Measurements from ENCODE around the gene MAPRE2.
A peak's percentile ranks its signal among the peaks of the same experiment; 100 is the strongest.

MAPRE2 gene

DNA sequence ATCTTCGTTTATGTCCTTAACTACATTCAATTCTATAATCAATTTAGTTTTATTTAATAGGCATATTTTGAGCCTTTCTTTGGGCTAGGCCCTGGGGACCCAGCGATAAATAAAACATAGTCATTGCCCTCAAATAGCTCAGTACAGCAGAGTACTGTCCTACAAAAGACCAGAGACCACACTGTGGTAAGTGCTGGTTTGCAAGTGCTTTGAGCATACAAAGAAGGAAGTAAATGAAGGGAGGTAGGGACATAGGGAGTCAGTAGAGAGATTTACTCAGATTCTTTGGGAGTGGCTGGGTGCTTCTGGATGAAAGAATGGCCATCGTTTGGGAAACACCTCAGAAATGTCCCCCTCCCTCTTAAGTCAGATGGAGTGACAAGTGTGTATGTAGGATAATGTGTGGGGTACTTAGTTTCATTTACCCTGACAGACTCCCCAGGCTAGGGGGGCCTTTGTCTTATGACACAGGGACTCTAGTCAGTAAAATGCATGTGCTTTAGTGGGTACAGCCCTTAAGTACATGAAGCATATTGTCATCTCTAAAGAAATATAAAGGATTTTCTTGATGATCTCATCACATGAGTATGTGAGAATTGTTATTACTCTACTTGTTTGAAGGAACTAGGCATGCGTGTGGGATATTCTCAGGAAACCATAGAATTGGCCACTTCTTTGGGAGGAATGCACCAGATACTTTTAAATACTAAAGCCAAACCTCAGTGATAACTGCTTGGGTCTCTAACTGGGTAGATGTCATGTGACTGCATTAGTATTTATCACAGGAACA lies 35.1 kb downstream of the MAPRE2 start:
- peak; percentile 82 to 89 for DNase-seq (ENCODE audit: low read depth in 2 of 2)
- TF ChIP-seq, protein P1, sequence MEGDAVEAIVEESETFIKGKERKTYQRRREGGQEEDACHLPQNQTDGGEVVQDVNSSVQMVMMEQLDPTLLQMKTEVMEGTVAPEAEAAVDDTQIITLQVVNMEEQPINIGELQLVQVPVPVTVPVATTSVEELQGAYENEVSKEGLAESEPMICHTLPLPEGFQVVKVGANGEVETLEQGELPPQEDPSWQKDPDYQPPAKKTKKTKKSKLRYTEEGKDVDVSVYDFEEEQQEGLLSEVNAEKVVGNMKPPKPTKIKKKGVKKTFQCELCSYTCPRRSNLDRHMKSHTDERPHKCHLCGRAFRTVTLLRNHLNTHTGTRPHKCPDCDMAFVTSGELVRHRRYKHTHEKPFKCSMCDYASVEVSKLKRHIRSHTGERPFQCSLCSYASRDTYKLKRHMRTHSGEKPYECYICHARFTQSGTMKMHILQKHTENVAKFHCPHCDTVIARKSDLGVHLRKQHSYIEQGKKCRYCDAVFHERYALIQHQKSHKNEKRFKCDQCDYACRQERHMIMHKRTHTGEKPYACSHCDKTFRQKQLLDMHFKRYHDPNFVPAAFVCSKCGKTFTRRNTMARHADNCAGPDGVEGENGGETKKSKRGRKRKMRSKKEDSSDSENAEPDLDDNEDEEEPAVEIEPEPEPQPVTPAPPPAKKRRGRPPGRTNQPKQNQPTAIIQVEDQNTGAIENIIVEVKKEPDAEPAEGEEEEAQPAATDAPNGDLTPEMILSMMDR (IDR thresholded peaks at IDR 0.05; ENCODE audit: low read depth, low read length): no peak
- H3K4me3 ChIP-seq (replicated peaks in 1 of 2; ENCODE audit: low read depth in 2 of 2, low read length in 2 of 2): no peak overlapping the region

DNA sequence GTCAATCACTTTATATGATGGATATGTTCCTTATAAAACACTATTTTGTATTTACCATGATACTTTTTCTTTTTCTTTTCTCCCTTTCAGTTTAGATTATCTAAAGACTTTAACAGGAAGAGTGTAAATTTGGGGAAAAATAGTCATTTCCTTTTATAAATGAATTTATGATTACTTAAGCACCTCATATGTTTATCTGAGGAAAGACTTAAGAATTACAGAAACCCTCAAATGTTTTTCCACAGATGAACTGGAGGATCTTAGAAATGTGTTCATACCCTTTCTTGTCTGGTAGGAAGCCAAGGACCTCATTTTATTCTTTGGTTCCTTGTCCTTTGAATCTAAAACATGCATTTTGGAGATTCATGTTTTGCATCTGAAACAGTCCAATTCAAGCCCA lies 36.7 kb downstream of the MAPRE2 start:
- no peak overlapping the region for H3K4me3 ChIP-seq (replicated peaks in 1 of 2; ENCODE audit: low read depth in 2 of 2, low read length in 2 of 2)
- TF ChIP-seq, protein P1 (IDR thresholded peaks at IDR 0.05; ENCODE audit: low read depth, low read length): no peak
- DNase-seq (ENCODE audit: low read depth in 2 of 2): no peak

DNA sequence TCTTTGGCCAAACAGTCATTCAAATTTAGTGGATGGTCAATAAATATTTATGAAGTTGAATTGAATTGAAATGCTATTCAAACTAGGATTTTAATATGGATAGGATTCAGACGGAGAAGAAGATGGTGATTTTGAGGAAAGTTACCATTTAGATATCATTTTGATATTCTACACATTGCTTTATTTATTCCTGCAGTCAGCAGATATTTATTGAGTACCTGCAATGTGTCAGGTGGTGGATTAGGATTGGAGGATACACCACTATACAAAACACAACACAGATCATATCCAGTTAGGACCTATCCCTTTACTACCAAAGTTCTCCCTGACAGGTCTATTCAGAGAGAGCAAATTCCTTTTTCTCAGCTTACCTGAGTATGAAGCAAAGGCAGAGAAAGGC lies 38.8 kb downstream of the MAPRE2 start:
- no peak for DNase-seq (ENCODE audit: low read depth in 2 of 2)
- no peak overlapping the region for H3K4me3 ChIP-seq (replicated peaks in 1 of 2; ENCODE audit: low read depth in 2 of 2, low read length in 2 of 2)
- TF ChIP-seq, protein P1 (IDR thresholded peaks at IDR 0.05; ENCODE audit: low read depth, low read length): no peak

DNA sequence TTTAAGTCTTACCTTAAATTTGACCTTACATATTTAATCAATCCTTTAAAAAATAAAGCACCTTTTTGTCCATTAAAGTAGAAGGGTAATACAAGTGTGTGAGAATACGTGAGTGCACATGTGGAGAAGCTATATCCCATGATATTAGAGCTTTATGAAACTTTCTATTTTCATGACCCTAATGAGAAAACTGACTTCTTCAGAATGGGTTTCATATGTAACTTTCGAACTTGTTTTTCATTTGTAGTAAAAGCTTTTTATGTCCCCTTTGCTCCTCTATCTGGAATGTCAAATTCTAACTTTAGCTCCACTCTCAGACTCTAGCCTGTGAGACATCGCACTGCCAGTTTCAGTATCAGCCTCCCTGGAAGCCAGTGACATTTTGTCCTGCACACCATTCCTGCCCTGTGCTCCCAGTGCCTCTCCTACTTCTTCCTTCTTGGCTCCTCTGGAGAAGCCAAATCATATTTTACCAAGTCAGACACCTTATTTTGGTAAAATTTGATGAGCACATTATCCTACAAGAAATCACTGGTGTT lies 42.0 kb downstream of the MAPRE2 start:
- DNase-seq (ENCODE audit: low read depth in 2 of 2): no peak
- TF ChIP-seq, protein P1 (IDR thresholded peaks at IDR 0.05; ENCODE audit: low read depth, low read length): no peak
- H3K4me3 ChIP-seq (replicated peaks in 1 of 2; ENCODE audit: low read depth in 2 of 2, low read length in 2 of 2): no peak overlapping the region

DNA sequence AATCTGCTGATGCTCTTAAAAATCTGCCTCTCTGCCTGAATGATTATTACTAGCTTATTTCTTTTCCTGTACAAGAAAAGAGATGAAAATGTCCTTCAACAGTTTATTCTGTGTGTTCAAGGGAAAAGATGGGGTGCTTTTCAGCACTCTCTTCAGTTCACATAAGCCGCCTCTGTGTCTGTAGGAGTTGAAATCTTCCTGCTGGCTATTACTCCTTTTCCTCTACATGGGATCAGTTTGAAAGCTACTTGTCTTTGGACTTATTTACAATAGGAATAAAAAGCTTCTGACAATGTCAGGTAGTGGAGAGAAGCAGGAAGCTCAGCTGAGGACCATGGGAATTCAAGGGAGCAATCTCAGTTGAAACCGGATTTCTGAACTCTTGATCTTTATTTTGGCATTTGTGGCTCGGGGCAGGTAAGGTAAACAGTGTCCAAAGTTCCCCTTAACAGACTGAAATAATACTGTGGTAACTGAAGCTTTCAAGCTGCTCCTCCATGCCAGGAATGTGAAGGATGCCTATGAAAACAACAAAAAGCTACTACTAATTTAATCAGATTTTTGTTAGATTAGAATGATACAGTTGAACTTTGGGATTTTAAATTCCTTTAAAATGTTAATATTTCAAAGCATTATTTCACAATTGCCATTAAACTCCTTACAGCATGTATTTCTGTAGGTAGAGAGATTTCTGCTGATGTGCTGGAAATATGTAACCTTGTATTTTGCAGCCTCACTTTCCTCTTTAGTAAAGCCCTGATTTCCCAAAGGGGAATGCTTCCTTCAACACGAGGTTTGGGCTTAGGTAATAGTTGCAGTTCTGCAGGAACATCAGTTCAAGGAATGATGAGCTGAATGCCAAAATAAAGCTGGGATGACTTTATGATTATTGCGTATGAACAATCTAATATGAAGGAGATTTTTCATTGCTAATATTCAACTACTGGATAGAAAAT lies 43.6 kb downstream of the MAPRE2 start:
- H3K4me3 ChIP-seq (replicated peaks in 1 of 2; ENCODE audit: low read depth in 2 of 2, low read length in 2 of 2): no peak overlapping the region
- TF ChIP-seq, protein P1 (IDR thresholded peaks at IDR 0.05; ENCODE audit: low read depth, low read length): no peak
- peak in 1 of 2 donors; percentile 14 for DNase-seq (ENCODE audit: low read depth in 2 of 2)

DNA sequence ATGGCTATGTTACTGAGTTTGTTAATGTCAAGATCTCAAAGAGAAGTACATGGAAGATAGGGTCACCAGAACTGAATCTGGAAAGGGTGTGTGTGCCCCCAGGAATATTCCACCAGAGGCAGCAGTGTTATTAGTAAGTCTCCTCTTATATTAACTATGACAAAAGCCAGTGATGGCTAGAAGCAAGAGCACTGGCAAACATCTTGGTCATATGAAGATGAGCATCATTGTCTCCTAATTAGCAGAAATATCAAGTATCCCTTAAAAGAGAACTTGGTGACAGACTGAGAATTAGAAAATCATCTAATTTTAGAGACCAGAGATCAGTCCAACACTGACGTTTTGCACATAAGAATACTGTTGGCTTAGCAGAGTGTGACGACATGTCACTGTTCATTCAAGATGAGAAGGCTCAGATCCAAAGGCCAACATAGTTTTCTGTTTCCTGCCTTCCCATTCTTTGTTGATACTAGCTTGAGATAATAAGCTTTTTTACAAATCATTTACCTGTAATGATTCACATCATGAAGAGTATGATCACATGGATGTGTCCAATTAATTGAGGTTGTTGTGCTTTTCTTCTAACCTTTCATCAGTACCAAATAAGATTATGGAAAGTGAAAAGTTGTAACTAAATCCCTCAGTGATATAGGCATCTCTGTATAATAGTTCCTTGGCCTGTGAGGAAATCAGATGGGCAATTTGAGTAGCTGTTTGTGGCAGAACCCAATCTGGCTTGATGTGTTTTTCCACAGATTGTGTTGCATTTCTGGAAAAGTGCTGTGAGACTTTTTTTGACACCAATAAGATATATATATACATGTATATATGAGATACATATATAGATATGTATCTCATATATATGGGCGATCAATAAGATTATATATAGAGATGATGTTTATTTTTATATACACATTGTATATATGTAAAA lies 44.5 kb downstream of the MAPRE2 start:
- TF ChIP-seq, protein P1 (IDR thresholded peaks at IDR 0.05; ENCODE audit: low read depth, low read length): no peak
- no peak for DNase-seq (ENCODE audit: low read depth in 2 of 2)
- no peak overlapping the region for H3K4me3 ChIP-seq (replicated peaks in 1 of 2; ENCODE audit: low read depth in 2 of 2, low read length in 2 of 2)

Data from cardiac fibroblast (primary cell).